ENCODE measurements around the gene LEMD2. TPM values are rescaled to one million over a fixed set of nuclear protein-coding genes. Genes with fewer than 3 reads are reported as not detected.

The LEMD2 gene
- total RNA-seq, 2 donors from 2014 or later, result 57.4 to 77.2 TPM

- TF ChIP-seq CTCF (IDR thresholded peaks at IDR 0.05), result no peak
- Histone ChIP-seq H3K27me3 (replicated peaks; ENCODE audit: insufficient read depth) (no peaks in the 10 kb centered on the region), H3K9me3 (no peaks in the 10 kb centered on the region), H3K4me1 (ENCODE audit: control insufficient read depth in 1 of 2, low read depth in 2 of 2) (no peaks in the 10 kb centered on the region), H3K36me3 (no peaks in the 10 kb centered on the region), H3K27ac (no peak overlapping the region), H3K4me3 (no peak overlapping the region)
- ATAC-seq (ENCODE audit: insufficient number of reproducible peaks, low FRiP score, low read depth) (no peak), DNase-seq (ENCODE audit: low spot score) (no peak)
Observed at GRCh38 chr6:33798343-33798848, 9.5 kb upstream of the LEMD2 start.

- Histone ChIP-seq H3K4me3 (no peak overlapping the region), H3K4me1 (ENCODE audit: control insufficient read depth in 1 of 2, low read depth in 2 of 2) (no peaks in the 10 kb centered on the region), H3K9me3 (no peaks in the 10 kb centered on the region), H3K27ac (no peak overlapping the region), H3K27me3 (replicated peaks; ENCODE audit: insufficient read depth) (no peaks in the 10 kb centered on the region), H3K36me3 (no peaks in the 10 kb centered on the region)
- DNase-seq (ENCODE audit: low spot score) (no peak), ATAC-seq (ENCODE audit: insufficient number of reproducible peaks, low FRiP score, low read depth) (no peak)
- TF ChIP-seq CTCF (IDR thresholded peaks at IDR 0.05), result no peak
Observed at GRCh38 chr6:33797626-33798342, 8.9 kb upstream of the LEMD2 start.

GRCh38 chr6:33794910-33795623 is 6.1 kb upstream of the LEMD2 start:
- Histone ChIP-seq H3K4me3 (no peak overlapping the region), H3K36me3 (no peaks in the 10 kb centered on the region), H3K27me3 (replicated peaks; ENCODE audit: insufficient read depth) (no peaks in the 10 kb centered on the region), H3K9me3 (no peaks in the 10 kb centered on the region), H3K27ac (no peak overlapping the region), H3K4me1 (ENCODE audit: control insufficient read depth in 1 of 2, low read depth in 2 of 2) (no peaks in the 10 kb centered on the region)
- no peak for TF ChIP-seq CTCF (IDR thresholded peaks at IDR 0.05)
- no peak for ATAC-seq (ENCODE audit: insufficient number of reproducible peaks, low FRiP score, low read depth)
- DNase-seq (ENCODE audit: low spot score), result no peak

- DNase-seq (ENCODE audit: low spot score) (no peak), ATAC-seq (ENCODE audit: insufficient number of reproducible peaks, low FRiP score, low read depth) (no peak)
- Histone ChIP-seq H3K27me3 (replicated peaks; ENCODE audit: insufficient read depth) (no peaks in the 10 kb centered on the region), H3K4me1 (ENCODE audit: control insufficient read depth in 1 of 2, low read depth in 2 of 2) (peaks cover 0 to 5% of the 10 kb centered on the region in 2 donors), H3K9me3 (no peaks in the 10 kb centered on the region), H3K27ac (no peak overlapping the region), H3K36me3 (no peaks in the 10 kb centered on the region), H3K4me3 (no peak overlapping the region)
- TF ChIP-seq CTCF (IDR thresholded peaks at IDR 0.05), result no peak
Observed at GRCh38 chr6:33792981-33793380, 4.1 kb upstream of the LEMD2 start.

GRCh38 chr6:33791620-33792019 is 2.7 kb upstream of the LEMD2 start:
- TF ChIP-seq CTCF (IDR thresholded peaks at IDR 0.05), result no peak
- Histone ChIP-seq H3K4me1 (ENCODE audit: control insufficient read depth in 1 of 2, low read depth in 2 of 2) (peaks cover 7 to 18% of the 10 kb centered on the region in 2 donors), H3K36me3 (no peaks in the 10 kb centered on the region), H3K4me3 (no peak overlapping the region), H3K27me3 (replicated peaks; ENCODE audit: insufficient read depth) (no peaks in the 10 kb centered on the region), H3K9me3 (no peaks in the 10 kb centered on the region), H3K27ac (no peak overlapping the region)
- ATAC-seq (ENCODE audit: insufficient number of reproducible peaks, low FRiP score, low read depth) (no peak), DNase-seq (ENCODE audit: low spot score) (no peak)
